HG02759 (cell line): Measurements from ENCODE around the gene ZNRF3.
"Not testable (repeated sequence)": the region's sequence is repeated elsewhere in the genome, so short reads cannot be mapped to it uniquely, and the experiment has no call there.

Experiments
- ATAC-seq: cut with Tn5 transposase; IDR thresholded peaks from one replicate; pipeline ENCODE4 v1.9.1; 2021; ENCODE audit warnings: mild to moderate bottlenecking, moderate library complexity; ENCODE audit not compliant: unreplicated experiment

ZNRF3 gene

GRCh38 chr22:28927630-28928029 is 44.3 kb downstream of the ZNRF3 start:
- ATAC-seq, result no peak

DNA sequence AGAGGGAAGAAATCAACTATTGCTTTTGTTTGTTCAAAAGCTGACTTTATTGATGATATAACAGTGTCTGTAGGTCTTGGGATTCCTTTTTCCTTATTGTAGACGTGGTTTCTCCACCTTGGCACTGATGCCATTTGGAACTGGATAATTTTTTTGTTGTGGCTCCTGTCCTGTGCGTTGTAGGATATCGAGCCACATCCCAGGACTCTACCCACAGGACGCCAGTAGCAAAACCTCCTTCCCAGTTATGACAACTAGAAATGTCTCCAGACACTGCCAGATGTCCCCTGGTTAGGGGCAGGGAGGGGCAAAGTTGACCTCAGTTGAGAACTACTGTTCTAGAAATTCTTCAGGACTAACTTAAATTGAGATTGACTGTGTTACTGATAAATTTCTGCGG is 45.8 kb downstream of the ZNRF3 start:
- ATAC-seq, result no peak

DNA sequence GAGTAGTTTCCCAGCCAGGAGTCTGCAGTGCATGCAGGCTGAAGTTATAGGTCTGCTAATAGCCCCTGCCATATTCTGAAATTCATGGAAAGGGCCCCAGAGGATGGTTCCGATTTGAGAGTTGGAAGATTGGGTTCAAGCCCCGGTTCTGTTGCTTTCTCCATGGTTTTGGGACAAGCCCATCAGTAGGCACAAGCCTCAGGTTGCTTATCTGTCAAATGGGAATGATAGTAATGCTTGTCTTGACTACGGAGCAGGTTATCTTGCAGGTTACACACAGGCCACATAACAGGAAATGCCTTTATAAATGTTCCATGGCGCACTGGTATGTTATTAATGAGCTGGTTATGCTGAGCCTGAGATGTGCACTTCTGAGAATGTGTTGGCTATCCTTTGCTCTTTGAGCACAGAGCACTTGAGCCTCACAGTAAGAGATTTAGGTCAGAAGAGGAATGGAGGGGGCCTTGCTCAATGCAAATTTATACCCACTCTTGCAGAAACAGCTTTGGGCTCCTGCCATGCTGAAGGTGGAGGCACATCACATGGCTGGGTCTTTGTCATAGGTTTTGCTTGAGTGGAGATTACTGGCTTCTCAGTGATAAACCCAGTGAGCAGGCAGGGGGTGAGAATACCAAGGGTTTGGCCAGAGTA is 47.1 kb downstream of the ZNRF3 start:
- ATAC-seq, result no peak

DNA sequence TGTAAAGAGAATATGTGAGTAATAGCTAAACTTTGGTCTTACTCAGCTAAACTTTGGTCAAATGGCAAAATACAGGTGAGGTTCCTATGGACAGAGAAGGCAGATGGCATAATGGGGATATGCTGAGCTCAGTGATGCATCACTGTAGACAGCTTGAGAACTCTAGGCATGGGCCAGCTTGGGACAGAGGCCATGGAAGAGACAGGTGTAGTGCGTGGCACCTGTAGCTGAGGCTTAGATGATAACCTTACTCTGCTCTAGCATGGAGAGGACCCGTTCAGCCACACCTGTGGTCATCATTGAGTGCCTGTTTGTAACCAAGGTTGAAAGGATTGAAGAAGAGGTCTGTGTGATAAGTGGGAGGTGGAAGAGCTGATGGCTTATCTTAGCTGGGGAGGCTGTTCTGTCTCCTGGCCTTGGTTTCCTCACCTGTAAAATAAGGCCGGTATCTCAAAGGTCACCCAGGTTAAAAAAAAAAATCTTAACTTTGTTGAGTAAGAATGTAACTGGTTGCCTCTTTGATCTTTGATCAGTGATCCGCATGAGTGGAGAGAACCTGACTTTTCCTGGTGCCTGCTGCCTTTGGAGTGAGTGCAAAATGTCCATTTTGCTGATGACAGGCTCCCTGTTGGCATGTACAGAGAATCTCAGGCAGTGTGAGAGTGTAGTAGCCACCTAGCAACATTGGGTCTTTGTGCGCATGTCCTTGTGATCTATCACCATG is 48.6 kb downstream of the ZNRF3 start:
- no peak for ATAC-seq

DNA sequence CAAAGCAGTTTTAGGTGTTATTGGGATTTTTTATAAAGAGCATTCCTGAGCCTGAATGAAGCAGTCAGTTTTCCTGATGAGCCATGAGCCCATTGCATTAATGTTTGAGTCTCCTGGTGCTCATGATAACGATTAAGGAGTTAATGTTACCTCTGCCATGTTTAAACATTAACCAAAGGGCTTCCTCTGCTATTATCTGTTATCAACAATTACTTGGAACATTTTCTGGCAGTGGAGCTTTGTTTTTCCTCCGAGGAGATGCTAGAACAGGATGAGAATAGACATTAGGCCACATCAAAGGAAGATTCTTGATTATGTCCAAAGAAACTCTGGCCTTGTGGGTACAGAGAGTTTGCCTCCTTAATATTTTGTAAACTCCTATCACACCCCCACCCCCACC is 49.9 kb downstream of the ZNRF3 start:
- no peak for ATAC-seq

GRCh38 chr22:28934026-28934425 is 50.7 kb downstream of the ZNRF3 start:
- no peak for ATAC-seq

GRCh38 chr22:28935140-28935539 is 51.8 kb downstream of the ZNRF3 start:
- no peak for ATAC-seq

DNA sequence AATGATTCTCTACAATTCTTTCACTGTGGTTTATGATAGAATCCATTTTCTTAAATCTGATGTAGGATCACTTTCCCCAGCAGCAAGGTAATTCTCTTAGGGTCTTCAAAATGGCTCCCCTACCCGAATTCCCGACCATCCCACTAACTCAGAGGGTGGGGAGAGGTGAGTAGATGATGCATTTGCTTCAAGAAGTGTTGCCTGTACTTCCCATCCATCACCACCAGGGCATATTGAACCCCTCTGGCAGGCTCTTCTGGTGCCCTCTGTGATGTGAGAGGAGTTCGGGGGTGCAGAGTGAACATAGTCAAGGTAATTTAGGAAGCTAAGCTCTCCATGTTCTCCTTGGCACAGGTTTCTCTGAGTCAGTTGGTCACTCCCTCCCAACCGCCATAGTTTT is 52.3 kb downstream of the ZNRF3 start:
- ATAC-seq, result no peak

GRCh38 chr22:28936200-28936599 is 52.8 kb downstream of the ZNRF3 start:
- ATAC-seq, result no peak

DNA sequence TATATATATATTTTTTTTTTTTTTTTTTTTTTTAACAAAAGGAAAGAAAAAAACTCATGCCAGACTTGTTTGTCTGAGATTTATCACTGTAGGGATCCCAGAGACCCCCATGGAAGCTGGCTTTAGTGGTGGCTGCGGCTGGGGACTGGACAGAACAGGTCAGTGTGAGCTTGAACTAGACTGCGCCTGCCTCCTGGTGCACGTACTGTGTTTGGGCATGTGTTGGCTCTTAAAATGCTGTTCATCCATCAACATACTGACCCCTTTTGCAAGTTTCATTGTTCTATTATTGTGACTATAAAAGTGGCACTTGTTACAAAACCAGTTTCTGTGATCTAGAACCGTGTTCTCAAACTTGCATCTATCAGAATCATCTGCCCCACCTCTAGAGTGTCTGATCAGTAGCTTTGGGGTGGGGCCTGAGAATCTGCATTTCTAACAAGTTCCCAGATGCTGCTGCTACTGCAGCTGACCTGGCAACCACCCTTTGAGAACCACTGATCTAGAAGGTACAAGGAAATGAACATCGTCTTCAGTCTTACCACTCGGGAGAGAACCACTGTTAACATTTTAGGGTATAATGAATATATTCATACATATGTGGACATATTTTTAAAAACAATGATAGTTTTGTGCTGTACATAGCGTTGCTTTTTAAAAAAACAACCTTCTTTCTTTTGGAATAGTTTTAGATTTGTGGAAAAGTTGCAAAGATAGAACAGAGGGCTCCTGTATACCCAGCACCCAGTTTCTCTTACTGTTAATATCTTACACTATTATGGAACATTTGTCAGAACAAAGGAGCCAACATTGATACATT is 54.0 kb downstream of the ZNRF3 start:
- ATAC-seq, result no peak

DNA sequence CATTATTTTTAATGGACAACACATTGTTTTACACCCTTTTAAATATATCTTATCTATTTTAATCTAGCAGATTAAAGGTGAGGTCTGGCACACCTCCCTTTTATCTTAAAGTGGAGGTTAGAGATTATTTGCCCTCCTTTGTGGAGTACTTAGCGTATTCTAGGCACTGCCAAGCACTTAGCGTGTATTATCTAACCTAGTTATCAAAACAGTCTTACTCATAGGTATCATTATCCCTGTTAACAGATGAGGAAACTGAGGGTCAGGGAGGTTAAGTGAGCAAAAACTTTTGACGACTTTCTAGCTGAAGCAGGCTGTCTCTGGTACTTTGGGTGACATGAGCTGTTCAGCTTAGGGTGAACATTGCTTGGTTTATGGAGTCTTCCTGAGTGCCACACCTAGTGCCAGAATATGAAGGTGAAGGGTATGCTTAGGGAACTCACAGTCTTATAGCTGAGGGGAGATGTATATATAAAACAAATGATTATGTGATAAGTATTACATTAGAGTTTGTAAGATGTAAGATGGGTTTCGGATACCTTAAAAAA is 55.0 kb downstream of the ZNRF3 start:
- no peak for ATAC-seq

- ATAC-seq, result no peak
These were observed 56.0 kb downstream of the ZNRF3 start for GRCh38 chr22:28939394-28939793.

DNA sequence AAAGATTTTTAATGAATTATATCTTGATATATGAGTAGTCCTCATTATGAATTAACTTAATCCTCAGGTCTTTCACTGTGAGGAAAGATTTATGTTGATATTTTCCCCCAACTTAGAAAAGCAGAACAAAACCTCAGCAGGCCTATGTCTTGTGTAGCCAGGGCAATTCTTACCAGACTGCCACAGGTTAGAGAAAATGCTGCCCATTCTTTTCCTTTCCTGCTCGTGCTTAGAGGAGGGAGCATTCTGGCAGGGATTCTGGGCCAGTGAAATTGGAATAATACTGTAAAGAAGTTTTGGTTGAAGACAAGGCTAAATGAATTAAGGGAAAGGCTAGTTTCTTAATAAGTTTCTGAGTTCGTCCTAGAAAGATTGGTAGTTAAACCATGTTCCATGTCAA is 56.6 kb downstream of the ZNRF3 start:
- no peak for ATAC-seq

GRCh38 chr22:28940441-28940840 is 57.1 kb downstream of the ZNRF3 start:
- ATAC-seq, result no peak

DNA sequence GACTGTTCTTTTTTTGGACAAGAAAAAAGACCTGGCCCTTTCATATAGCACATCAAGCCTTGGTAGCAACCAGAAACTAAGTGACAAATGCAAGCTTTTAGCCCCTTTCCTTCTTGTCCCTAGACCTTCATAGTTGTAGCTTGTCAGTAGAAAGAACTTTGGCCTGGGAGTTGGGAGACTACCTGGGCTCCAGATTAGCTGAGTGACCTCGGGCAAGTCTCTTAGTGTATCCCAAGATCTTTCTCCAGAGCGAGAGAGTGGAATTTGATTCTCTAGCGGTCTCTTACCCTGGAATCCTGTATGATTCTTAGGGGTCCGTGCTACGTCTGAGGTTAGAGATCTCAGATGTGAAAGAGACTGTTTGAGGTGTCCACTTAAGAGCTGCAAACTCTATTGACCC is 59.0 kb downstream of the ZNRF3 start:
- no peak for ATAC-seq

DNA sequence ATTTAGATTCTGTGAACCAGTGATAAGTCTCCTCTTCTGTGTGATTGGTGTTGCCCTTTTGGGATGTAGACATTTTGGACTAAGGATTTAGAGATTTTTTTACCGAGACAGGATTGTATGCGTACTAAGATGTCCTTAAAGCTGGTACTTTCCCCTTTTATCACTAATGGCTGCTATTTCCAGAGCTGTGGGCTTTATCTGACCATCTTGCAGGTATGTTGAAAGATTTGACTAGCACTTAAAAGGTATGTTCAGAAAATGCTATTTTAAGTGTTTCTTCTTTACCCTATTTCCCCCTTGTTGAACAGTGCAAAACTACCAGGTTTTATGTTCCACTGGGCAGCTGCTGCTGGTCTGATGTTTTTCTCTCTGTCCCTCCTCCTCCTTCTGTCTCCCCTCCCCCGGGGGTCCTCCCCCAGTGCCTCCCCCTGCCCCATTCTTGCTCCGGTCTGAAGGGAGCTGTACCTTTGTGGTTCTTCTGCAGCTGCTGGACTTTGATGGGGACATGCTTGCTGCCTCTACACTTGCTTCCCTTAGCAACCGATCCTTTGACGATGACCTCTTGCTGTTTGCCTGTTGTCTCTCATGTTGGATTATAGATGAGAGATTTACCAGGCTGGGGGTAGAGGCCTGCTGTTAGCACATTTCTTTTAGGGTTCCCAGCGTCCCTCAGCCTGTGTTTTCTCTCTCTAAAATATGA is 59.6 kb downstream of the ZNRF3 start:
- ATAC-seq, result no peak

GRCh38 chr22:28943501-28943879 is 60.1 kb downstream of the ZNRF3 start:
- ATAC-seq, result no peak

- ATAC-seq, result no peak
These were observed 63.8 kb downstream of the ZNRF3 start for GRCh38 chr22:28947125-28947524.

DNA sequence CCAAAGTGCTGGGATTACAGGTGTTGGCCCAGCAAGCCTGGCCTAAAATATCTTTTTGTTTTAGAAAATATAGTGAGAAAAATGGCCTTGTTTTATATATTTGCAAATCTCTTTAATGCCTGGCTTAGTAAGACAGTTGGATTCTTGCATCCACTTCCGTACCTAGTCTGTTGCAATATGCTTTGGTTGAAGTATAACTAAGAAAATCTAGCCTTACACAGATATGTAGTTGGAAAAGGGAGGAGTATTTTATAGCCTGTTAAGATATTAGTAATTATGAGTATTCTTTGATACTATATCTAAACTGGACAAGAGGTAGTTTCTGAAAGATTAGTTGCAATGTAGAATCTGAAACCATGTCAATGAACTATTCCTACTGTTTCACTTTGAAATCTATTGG is 65.1 kb downstream of the ZNRF3 start:
- no peak for ATAC-seq

DNA sequence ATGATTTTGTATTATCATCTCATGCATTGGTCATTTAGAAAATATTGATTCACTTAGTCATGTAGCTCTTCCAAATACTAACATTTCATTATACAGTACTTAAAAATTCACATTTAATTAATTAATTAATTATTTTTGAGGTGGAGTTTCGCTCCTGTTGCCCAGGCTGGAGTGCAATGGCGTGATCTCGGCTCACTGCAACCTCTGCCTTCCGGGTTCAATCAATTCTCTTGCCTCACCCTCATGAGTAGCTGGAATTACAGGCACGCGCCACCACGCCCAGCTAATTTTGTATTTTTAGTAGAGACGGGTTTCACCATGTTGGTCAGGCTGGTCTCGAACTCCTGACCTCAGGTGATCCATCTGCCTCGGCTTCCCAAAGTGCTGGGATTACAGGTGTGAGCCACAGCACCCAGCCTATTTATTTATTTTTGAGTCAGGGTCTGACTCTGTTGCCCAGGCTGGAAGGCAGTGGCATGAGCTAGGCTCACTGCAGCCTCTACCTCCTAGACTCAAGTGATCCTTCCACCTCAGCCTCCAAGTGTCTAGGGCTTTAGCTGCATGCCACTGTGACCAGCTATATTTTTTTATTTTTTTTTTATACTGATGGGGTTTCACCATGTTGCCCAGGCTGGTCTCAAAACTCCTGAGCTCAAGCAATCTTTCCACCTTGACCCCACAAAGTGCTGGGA is 65.6 kb downstream of the ZNRF3 start:
- not testable (repeated sequence) for ATAC-seq
